Measurements from ENCODE around the gene SLC1A6. TPM values are rescaled to one million over a fixed set of nuclear protein-coding genes. Genes with fewer than 3 reads are reported as not detected.

SLC1A6 gene
- total RNA-seq, 1 donor from 2014 or later = not detected

DNA sequence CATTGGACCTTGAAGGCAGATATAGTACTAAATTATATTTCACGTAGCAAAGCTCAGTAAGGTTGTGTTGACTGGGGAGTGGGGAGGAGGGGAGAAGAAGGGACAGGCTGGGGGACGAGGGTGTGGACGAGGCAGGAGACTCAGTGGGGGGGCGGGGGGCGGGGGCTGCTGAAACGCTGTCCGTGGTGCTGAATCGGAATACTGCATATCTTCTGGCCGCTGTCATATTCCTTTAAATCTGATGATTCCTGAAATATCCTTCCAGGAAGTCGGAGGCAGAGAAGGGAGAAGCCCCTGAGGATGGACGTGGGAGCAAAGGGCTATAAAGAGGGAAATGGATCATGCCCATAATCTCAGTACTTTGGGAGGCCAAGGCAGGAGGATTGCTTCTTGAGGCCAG lies 34.9 kb upstream of the SLC1A6 start:
- DNase-seq (ENCODE audit: low read depth) = no peak
- TF ChIP-seq, protein P1, sequence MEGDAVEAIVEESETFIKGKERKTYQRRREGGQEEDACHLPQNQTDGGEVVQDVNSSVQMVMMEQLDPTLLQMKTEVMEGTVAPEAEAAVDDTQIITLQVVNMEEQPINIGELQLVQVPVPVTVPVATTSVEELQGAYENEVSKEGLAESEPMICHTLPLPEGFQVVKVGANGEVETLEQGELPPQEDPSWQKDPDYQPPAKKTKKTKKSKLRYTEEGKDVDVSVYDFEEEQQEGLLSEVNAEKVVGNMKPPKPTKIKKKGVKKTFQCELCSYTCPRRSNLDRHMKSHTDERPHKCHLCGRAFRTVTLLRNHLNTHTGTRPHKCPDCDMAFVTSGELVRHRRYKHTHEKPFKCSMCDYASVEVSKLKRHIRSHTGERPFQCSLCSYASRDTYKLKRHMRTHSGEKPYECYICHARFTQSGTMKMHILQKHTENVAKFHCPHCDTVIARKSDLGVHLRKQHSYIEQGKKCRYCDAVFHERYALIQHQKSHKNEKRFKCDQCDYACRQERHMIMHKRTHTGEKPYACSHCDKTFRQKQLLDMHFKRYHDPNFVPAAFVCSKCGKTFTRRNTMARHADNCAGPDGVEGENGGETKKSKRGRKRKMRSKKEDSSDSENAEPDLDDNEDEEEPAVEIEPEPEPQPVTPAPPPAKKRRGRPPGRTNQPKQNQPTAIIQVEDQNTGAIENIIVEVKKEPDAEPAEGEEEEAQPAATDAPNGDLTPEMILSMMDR (conservative IDR thresholded peaks at IDR 0.05; ENCODE audit: low read depth, low read length) = no peak
- no peak overlapping the region for H3K4me3 ChIP-seq (ENCODE audit: low read depth, low read length)

DNA sequence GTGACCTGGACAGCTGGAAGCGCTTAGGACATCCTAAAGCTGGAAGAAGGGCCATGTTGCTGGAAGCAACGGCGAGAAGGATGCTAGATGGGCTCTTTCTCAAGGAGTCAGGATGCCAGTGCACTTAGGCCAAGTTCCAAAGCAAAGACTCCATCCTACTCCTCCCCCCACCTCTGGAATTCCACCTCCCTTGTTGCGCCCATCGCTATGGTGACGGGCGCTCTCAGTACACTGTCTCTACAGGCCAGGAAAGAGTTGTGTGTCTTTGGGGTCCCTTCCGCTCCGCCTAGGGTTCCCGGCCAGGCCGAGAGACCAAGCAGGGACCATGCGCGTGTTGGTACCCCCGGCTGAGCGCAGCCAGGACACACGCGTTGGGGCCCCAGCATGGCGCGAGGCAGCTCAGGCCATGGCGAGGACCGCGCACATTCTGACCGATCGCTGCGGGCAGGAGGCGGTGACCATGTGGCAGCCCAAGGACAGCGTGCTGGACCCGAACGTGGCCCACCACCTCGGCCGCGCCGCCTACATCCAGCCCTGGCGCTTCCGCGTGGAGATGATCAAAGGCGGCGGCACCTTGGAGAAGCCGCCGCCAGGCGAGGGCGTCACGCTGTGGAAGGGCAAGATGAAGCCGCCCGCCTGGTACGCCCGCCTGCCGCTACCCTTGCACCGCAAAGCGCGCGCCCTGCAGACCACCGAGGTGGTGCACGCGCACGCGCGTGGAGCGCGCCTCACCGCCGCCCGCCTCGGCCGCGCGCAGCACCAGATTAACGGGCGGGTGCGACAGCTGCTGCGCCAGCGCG lies 31.0 kb upstream of the SLC1A6 start:
- no peak for DNase-seq (ENCODE audit: low read depth)
- TF ChIP-seq, protein P1 (conservative IDR thresholded peaks at IDR 0.05; ENCODE audit: low read depth, low read length) = no peak
- no peak overlapping the region for H3K4me3 ChIP-seq (ENCODE audit: low read depth, low read length)

DNA sequence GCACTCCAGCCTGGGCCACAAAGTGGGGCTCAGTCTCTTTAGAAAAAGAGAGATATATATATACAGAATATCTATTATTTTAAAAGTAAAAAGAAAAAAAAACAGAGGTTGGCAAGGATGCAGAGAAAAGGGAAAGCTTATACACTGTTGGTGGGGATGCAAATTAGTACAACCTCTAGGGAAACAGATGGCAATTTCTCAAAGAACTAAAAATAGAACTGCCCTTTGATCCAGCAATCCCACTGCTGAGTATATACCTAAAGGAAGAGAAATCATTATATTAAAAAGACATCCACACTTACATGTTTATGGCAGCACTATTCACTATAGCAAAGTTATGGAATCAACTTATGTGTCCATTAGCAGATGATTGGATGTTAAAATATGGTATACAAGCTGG lies 28.6 kb upstream of the SLC1A6 start:
- no peak overlapping the region for H3K4me3 ChIP-seq (ENCODE audit: low read depth, low read length)

DNA sequence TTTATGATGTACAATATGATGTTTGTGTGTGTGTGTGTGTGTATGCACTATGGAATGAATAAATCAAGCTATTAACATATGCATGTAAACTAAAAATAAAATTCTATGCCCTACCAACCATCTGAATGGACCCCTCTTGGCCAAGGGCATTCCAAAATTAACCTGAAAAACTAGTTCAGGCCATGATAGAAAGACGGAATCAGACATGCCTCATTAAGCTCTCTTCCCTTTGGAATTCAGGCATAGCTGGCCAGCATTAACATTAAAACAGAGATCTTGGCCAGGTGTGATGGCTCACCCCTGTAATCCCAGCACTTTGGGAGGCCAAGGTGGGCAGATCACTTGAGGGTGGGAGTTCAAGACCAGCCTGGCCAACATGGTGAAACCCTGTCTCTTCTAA lies 18.3 kb upstream of the SLC1A6 start:
- TF ChIP-seq, protein P1 (conservative IDR thresholded peaks at IDR 0.05; ENCODE audit: low read depth, low read length) = no peak
- H3K4me3 ChIP-seq (ENCODE audit: low read depth, low read length) = no peak overlapping the region
- DNase-seq (ENCODE audit: low read depth) = no peak

More for the DNA sequence above, 28.6 kb upstream of the SLC1A6 start:
- TF ChIP-seq, protein P1 (conservative IDR thresholded peaks at IDR 0.05; ENCODE audit: low read depth, low read length) = no peak
- DNase-seq (ENCODE audit: low read depth) = no peak

DNA sequence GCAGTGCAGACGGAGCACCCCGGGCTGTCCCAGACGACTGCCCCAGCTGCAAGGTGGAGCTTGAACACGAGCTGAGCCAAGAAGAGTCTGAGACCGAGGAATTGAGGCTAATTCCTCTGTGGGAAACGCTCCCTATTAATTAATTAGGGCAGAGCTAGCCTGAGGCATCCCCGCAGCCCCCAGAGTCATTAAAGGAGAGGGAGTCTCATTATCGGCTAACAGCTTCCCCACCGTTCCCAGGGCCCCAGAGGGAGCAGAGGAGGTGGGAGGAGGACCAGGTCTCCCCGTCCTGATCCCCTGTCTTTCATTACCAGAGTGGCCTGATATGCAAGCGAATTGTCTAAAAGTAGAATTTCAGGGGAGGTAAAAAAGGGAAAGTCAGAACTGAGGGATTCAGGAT lies 13.1 kb upstream of the SLC1A6 start:
- DNase-seq (ENCODE audit: low read depth) = no peak
- TF ChIP-seq, protein P1 (conservative IDR thresholded peaks at IDR 0.05; ENCODE audit: low read depth, low read length) = no peak
- no peak overlapping the region for H3K4me3 ChIP-seq (ENCODE audit: low read depth, low read length)

DNA sequence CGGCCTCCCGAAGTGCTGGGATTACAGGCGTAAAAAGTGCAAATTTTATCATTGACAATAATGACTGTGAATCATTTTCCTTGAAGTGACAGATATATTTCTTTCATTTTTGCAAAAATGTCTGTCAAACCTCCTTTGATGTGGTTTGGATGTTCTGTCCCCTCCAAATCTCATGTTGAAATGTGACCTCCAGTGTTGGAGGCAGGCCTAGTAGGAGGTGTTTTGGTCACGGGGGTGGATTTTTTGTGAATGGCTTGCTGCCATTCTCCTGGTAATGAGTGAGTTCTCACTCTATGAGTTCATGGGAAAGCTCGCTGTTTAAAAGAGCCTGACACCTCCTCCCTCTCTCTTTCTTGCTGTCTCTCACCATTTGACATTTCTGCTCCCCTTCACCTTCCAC lies 5.5 kb upstream of the SLC1A6 start:
- no peak for DNase-seq (ENCODE audit: low read depth)
- H3K4me3 ChIP-seq (ENCODE audit: low read depth, low read length) = no peak overlapping the region
- TF ChIP-seq, protein P1 (conservative IDR thresholded peaks at IDR 0.05; ENCODE audit: low read depth, low read length) = no peak

Data from epithelial cell of proximal tubule (primary cell).